H1 (cell line): ENCODE measurements around the gene MRPS2. TPM values are rescaled to one million over a fixed set of nuclear protein-coding genes. Genes with fewer than 3 reads are reported as not detected.

Experiments used
- ASH2L ChIP-seq: fragments of 200-600, 300-600 bp; sonication (generic); IDR thresholded peaks from one replicate; pipeline ENCODE4 v1.7.1; 2017; ENCODE audit warnings: low read length
- BCL11A ChIP-seq, 2 experiments: IDR thresholded peaks; one replicate each; pipeline ENCODE4 v1.6.1; 2011; ENCODE audit warnings: low read depth in 2 of 2, low read length in 2 of 2, mild to moderate bottlenecking in 2 of 2
- GABPA ChIP-seq: IDR thresholded peaks from 2 replicates; pipeline ENCODE4 v1.6.1; 2011; ENCODE audit warnings: mild to moderate bottlenecking, low read length, moderate library complexity, borderline replicate concordance; ENCODE audit not compliant: insufficient read depth
- RFX5 ChIP-seq: IDR thresholded peaks from 2 replicates; pipeline ENCODE4 v1.6.1; 2011; ENCODE audit warnings: low read depth, low read length, improper control_type of control experiment, borderline replicate concordance
- SIRT6 ChIP-seq: IDR thresholded peaks from one replicate; pipeline ENCODE4 v1.7.1; 2012; ENCODE audit warnings: low read length, inconsistent platforms
- TAF7 ChIP-seq: optimal IDR thresholded peaks from 2 replicates; pipeline ENCODE3; 2011; ENCODE audit warnings: low read depth, mild to moderate bottlenecking, inconsistent platforms, low read length, moderate library complexity, borderline replicate concordance
- polyA plus RNA-seq, 7 experiments: library from polyadenylated mRNA; depleted of rRNA in 3 of 7; stranded (reverse) in 5 of 7; unstranded in 2 of 7; fragments of >200 nt in 5 of 7; fragments of 200-250 nt in 2 of 7; gene quantifications; 1 replicate in 5 of 7; 2 replicates in 1 of 7; 4 replicates in 1 of 7; pipeline versions ENCODE4 v1.2.1 to v1.2.3, GENCODE V29; 2011 to 2013; ENCODE audit warnings: missing spikeins in 2 of 7, mixed read lengths in 2 of 7
- total RNA-seq: library from RNA; stranded (reverse); fragmentation: NEBNext Ultra II Directional; extraction: Animal tissue kit (Norgen Biotek cat#: 25700); gene quantifications from 2 replicates; pipeline ENCODE4 v1.2.1, GENCODE V29; 2021

Gene MRPS2
- total and polyA plus RNA-seq, 2 of the 8 experiments (the other 6 are each of a cell fraction or from before 2014, with no cell fraction given): 78.6 to 476 TPM

DNA sequence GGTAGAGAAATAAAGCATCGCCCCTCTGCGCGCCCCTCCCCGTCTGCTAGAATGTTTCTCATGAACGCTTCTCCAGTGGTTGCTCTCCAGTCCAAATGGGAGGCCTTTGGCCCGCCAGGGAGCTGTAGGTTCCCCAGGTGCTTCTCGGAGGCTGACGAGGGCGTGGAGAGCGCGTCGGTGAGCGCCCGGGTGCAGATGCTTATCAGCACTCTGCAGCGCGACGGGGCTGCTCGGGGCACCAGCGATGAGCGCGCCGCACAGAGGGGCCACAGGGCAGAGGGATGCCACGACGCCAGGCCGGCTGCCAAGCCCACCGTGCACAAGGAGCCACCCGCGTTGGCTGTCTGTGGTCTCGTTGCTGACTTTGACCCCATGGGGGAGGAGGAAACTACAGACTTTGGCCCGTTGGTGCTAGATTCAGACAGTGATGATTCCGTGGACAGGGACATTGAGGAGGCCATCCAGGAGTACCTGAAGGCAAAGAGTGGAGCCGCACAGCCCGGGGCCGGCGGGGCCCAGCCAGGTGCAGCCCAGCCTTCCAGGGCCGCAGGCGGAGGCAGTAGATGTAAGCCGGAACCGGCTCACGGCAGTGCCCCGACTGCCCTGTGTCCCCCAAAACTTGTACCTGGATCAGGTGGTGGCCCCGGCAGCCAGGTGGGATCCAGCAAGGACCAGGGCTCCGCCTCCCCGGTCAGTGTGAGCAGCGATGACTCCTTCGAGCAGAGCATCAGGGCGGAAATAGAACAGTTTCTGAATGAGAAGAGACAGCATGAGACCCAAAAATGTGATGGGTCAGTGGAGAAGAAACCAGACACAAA is 15.8 kb upstream of the MRPS2 start (continued):
- TF ChIP-seq GABPA (no peak), TAF7 (no peak), RFX5 (no peak), BCL11A (IDR thresholded peaks at IDR 0.05; ENCODE audit: low read depth in 2 of 2, low read length in 2 of 2) (no peak), SIRT6 (no peak), ASH2L (no peak)
- TF ChIP-seq, all 59 proteins: peak for 0
